IMR-90 (cell line): ENCODE measurements around the gene PSKH1. TPM values are rescaled to one million over a fixed set of nuclear protein-coding genes. Genes with fewer than 3 reads are reported as not detected.

Source experiments
- ATAC-seq: fragments of 200-7000 bp; cut with Tn5 transposase; 2 replicates; pipeline ENCODE4 v1.9.1; 2020; ENCODE audit warnings: low read depth, mild to moderate bottlenecking, moderate library complexity
- BruUV-seq: library from RNA; stranded (reverse); fragments of 400-500 nt; replicated peaks from 2 replicates; lab custom pipeline; 2021; lab: Mats Ljungman, UMichigan
- CTCF ChIA-PET: fragments of 300-600 bp; formaldehyde crosslinking; extraction: SDS; loops from one replicate; lab custom pipeline; 2021; ENCODE audit warnings: antibody characterized with exemption; lab: Yijun Ruan, JAX
- POLR2A ChIA-PET: fragments of 300-600 bp; sonication (Branson Sonifier 250); formaldehyde crosslinking; loops from one replicate; lab custom pipeline; 2022; ENCODE audit warnings: antibody characterized with exemption; ENCODE audit not compliant: unreplicated experiment; lab: Charles Lee
- DNase-seq: peaks from one replicate; pipeline ENCODE4 v3.0.0; 2013
- H2AFZ ChIP-seq: replicated peaks from 2 replicates; pipeline ENCODE3; 2013; ENCODE audit warnings: low read length, mild to moderate bottlenecking; ENCODE audit not compliant: poor library complexity
- H2AK5ac ChIP-seq: 2 replicates; pipeline ENCODE4 v1.6.1; 2013; ENCODE audit warnings: low read depth, low read length, inconsistent platforms
- H2AK9ac ChIP-seq: replicated peaks from 2 replicates; pipeline ENCODE3; 2013; ENCODE audit warnings: mild to moderate bottlenecking, low read depth, low read length, moderate library complexity; ENCODE audit not compliant: poor library complexity
- H2BK120ac ChIP-seq: 2 replicates; pipeline ENCODE4 v1.6.1; 2013; ENCODE audit warnings: low read depth, low read length, inconsistent platforms
- H2BK15ac ChIP-seq: 3 replicates; pipeline ENCODE4 v1.6.1; 2013; ENCODE audit warnings: low read depth, low read length, inconsistent platforms
- H2BK20ac ChIP-seq: 2 replicates; pipeline ENCODE4 v1.6.1; 2013; ENCODE audit warnings: low read depth, mild to moderate bottlenecking, inconsistent platforms, low read length, moderate library complexity
- H2BK5ac ChIP-seq: 2 replicates; pipeline ENCODE4 v1.6.1; 2013; ENCODE audit warnings: mild to moderate bottlenecking, low read depth, low read length, inconsistent platforms; ENCODE audit not compliant: poor library complexity, severe bottlenecking
- H3K14ac ChIP-seq: replicated peaks from 2 replicates; pipeline ENCODE4 v1.6.1; 2013; ENCODE audit warnings: low read depth, low read length, inconsistent platforms
- H3K18ac ChIP-seq: 2 replicates; pipeline ENCODE4 v1.6.1; 2013; ENCODE audit warnings: low read depth, low read length, control low read depth
- H3K23ac ChIP-seq: 2 replicates; pipeline ENCODE4 v1.6.1; 2013; ENCODE audit warnings: low read depth, low read length, inconsistent platforms
- H3K27ac ChIP-seq: 2 replicates; pipeline ENCODE4 v1.5.1; 2013; ENCODE audit warnings: mild to moderate bottlenecking, control low read depth, low read length; ENCODE audit not compliant: insufficient read depth
- H3K27me3 ChIP-seq: 2 replicates; pipeline ENCODE4 v1.6.1; 2013; ENCODE audit warnings: low read length; ENCODE audit not compliant: control insufficient read depth, insufficient read depth
- H3K36me3 ChIP-seq: 2 replicates; pipeline ENCODE4 v1.6.1; 2013; ENCODE audit warnings: low read length, mixed read lengths; ENCODE audit not compliant: control insufficient read depth, insufficient read depth
- H3K4ac ChIP-seq: 2 replicates; pipeline ENCODE4 v1.6.1; 2013; ENCODE audit warnings: low read depth, low read length, inconsistent platforms
- H3K4me1 ChIP-seq: 2 replicates; pipeline ENCODE4 v1.6.1; 2013; ENCODE audit warnings: low read length, mixed read lengths; ENCODE audit not compliant: control insufficient read depth, insufficient read depth
- H3K4me2 ChIP-seq: 2 replicates; pipeline ENCODE4 v1.6.1; 2013; ENCODE audit warnings: low read depth, mild to moderate bottlenecking, control low read depth, low read length, moderate library complexity
- H3K4me3 ChIP-seq: 2 replicates; pipeline ENCODE4 v1.5.1; 2013; ENCODE audit warnings: low read depth, mild to moderate bottlenecking, control low read depth, low read length, moderate library complexity; ENCODE audit not compliant: insufficient read depth
- H3K56ac ChIP-seq: 2 replicates; pipeline ENCODE4 v1.6.1; 2013; ENCODE audit warnings: low read length, inconsistent platforms; ENCODE audit not compliant: insufficient read depth; ENCODE audit errors: extremely low read depth
- H3K79me1 ChIP-seq, 2 experiments: 2 replicates each; pipeline ENCODE4 v1.6.1; 2013; ENCODE audit warnings: low read length in 2 of 2, inconsistent platforms in 1 of 2, low read depth in 1 of 2
- H3K9ac ChIP-seq: 2 replicates; pipeline ENCODE4 v1.6.1; 2013; ENCODE audit warnings: low read depth, low read length, control low read depth
- H3K9me1 ChIP-seq: 2 replicates; pipeline ENCODE4 v1.6.1; 2013; ENCODE audit warnings: low read length, inconsistent platforms; ENCODE audit not compliant: insufficient read depth
- H3K9me3 ChIP-seq: 2 replicates; pipeline ENCODE4 v1.6.1; 2013; ENCODE audit warnings: low read length; ENCODE audit not compliant: control insufficient read depth, insufficient read depth
- H4K20me1 ChIP-seq: 2 replicates; pipeline ENCODE4 v1.6.1; 2013; ENCODE audit warnings: low read length, inconsistent platforms; ENCODE audit not compliant: insufficient read depth
- H4K5ac ChIP-seq: 2 replicates; pipeline ENCODE4 v1.6.1; 2013; ENCODE audit warnings: mild to moderate bottlenecking, low read depth, low read length, control low read depth
- H4K8ac ChIP-seq, 2 experiments: 2 replicates each; pipeline ENCODE4 v1.6.1; 2013; ENCODE audit warnings: low read depth in 2 of 2, low read length in 2 of 2, control low read depth in 1 of 2, inconsistent platforms in 1 of 2
- H4K91ac ChIP-seq: 2 replicates; pipeline ENCODE4 v1.6.1; 2013; ENCODE audit warnings: low read depth, low read length, inconsistent platforms; ENCODE audit not compliant: insufficient read depth
- MAZ ChIP-seq: IDR thresholded peaks from 2 replicates; pipeline ENCODE4 v1.6.1; 2012; ENCODE audit warnings: low read depth, mild to moderate bottlenecking, low read length, improper control_type of control experiment, moderate library complexity, borderline replicate concordance
- MXI1 ChIP-seq: IDR thresholded peaks from 2 replicates; pipeline ENCODE4 v1.6.1; 2012; ENCODE audit warnings: low read depth, mild to moderate bottlenecking, low read length, moderate library complexity, borderline replicate concordance
- POLR2A ChIP-seq: IDR thresholded peaks from 2 replicates; pipeline ENCODE4 v1.6.1; 2012; ENCODE audit warnings: mild to moderate bottlenecking, low read depth, low read length
- RCOR1 ChIP-seq: IDR thresholded peaks from 2 replicates; pipeline ENCODE4 v1.6.1; 2012; ENCODE audit warnings: mild to moderate bottlenecking, low read length, improper control_type of control experiment; ENCODE audit not compliant: insufficient replicate concordance
- WGBS, 2 experiments: methylation state at CpG; one replicate each; pipeline versions ENCODE4 v1.1.5 to v1.1.7; 2013; ENCODE audit warnings: missing lambda C conversion rate in 2 of 2; ENCODE audit not compliant: insufficient read length in 1 of 2; ENCODE audit errors: extremely low coverage in 2 of 2; 5-methylcytosine and 5-hydroxymethylcytosine counted together
- dilution Hi-C: fragments of 300-500 bp; cut with HindIII; formaldehyde crosslinking; loops from one replicate; pipeline ENCODE4 v1.14.3; 2018; ENCODE audit warnings: low sequenced_read_pairs; ENCODE audit not compliant: unreplicated experiment
- in situ Hi-C: fragments of 300-500 bp; cut with MboI; formaldehyde crosslinking; loops from 3 replicates; pipeline ENCODE4 v1.14.3; 2019; ENCODE audit warnings: low sequenced_read_pairs, inconsistent platforms, mixed read lengths
- intact Hi-C: fragments of 100-400 bp; cut with micrococcal nuclease; formaldehyde crosslinking; loops from 2 replicates; pipeline ENCODE4 v1.10.0; 2022
- polyA plus RNA-seq, 3 experiments: library from polyadenylated mRNA; depleted of rRNA; stranded (reverse); fragments of >200 nt; gene quantifications; 2 replicates each; pipeline ENCODE4 v1.2.3, GENCODE V29; 2012; ENCODE audit warnings: low replicate concordance in 1 of 3
- total RNA-seq: library from RNA; depleted of rRNA; stranded (reverse); fragments of >200 nt; gene quantifications from 2 replicates; pipeline ENCODE4 v1.2.3, GENCODE V29; 2012

PSKH1 gene
- total and polyA plus RNA-seq, 2 of the 4 experiments (the other 2 are of a cell fraction): 11.5 to 26.7 TPM

- dilution Hi-C loops: no loop called here
- Histone ChIP-seq H3K4ac (peak within 1 kb of the TSS; percentile 92), H2BK15ac (peak within 1 kb of the TSS; percentile 48; the same call in 1 of the 3 replicates), H2BK5ac (peak within 1 kb of the TSS; percentile 91), H3K27me3 (no peaks in the 10 kb centered on the region), H3K23ac (peak within 1 kb of the TSS; percentile 96), H2AK5ac (peak within 1 kb of the TSS; percentile 83), H3K27ac (peak within 1 kb of the TSS; percentile 98), H2AK9ac (peak within 1 kb of the TSS; percentile 100), H4K91ac (peak within 1 kb of the TSS; percentile 85), H2BK20ac (peak within 1 kb of the TSS; percentile 4; the same call in 1 of the 2 replicates), H4K20me1 (peaks cover 48% of the 10 kb centered on the region), H2BK120ac (peak within 1 kb of the TSS; percentile 76), H3K36me3 (0 out of 2 replicates have a peak, but pooled peaks cover 2% of the 10 kb centered on the region), H2AFZ (peak within 1 kb of the TSS; percentile 94), H3K9me1 (peaks cover 19% of the 10 kb centered on the region), H3K9me3 (no peaks in the 10 kb centered on the region), H4K8ac (peak within 1 kb of the TSS; percentile 83 to 95), H3K4me3 (peak within 1 kb of the TSS; percentile 53), H3K9ac (peak within 1 kb of the TSS; percentile 95), H3K18ac (peak within 1 kb of the TSS; percentile 91), H3K4me2 (peak within 1 kb of the TSS; percentile 96), H3K56ac (peak within 1 kb of the TSS; percentile 76), H4K5ac (peak within 1 kb of the TSS; percentile 98), H3K79me1 (peaks cover 24 to 66% of the 10 kb centered on the region in 2 experiments), H3K4me1 (peaks cover 13% of the 10 kb centered on the region), H3K14ac (peak within 1 kb of the TSS; percentile 91)
- in situ Hi-C loops: no loop called here
- WGBS, 2 experiments: 1% methylated on average over 23 of the region's 57 CpGs; no CpG with 5 or more reads in 1 of the 2 experiments
- ChIA-PET CTCF (no interaction called here), POLR2A (no interaction called here)
- ATAC-seq (peak; percentile 76), DNase-seq (peak; percentile 85)
- TF ChIP-seq POLR2A (peak; percentile 83), MXI1 (peak; percentile 69; the same call in 1 of the 2 replicates), RCOR1 (no peak), MAZ (peak; percentile 92; the same call in 1 of the 2 replicates)
- no TSS peak for BruUV-seq
- intact Hi-C loops: loop anchor here (2.0 kb wide), 1 partner anchor 26 kb away; the partner anchor contains the start of gene EDC4
These were observed 46.6 kb upstream of the PSKH1 start, which contains the start of gene NUTF2 for GRCh38 chr16:67846320-67847063. Gene NUTF2 (plus strand): TSS chr16:67846933. CDS start chr16:67865131, 18,198 bp downstream.
